ENCODE measurements around the gene PAGE4.

GRCh38 chrX:49793686-49794085 lies 35.4 kb upstream of the PAGE4 start:
- TF ChIP-seq, protein P1, sequence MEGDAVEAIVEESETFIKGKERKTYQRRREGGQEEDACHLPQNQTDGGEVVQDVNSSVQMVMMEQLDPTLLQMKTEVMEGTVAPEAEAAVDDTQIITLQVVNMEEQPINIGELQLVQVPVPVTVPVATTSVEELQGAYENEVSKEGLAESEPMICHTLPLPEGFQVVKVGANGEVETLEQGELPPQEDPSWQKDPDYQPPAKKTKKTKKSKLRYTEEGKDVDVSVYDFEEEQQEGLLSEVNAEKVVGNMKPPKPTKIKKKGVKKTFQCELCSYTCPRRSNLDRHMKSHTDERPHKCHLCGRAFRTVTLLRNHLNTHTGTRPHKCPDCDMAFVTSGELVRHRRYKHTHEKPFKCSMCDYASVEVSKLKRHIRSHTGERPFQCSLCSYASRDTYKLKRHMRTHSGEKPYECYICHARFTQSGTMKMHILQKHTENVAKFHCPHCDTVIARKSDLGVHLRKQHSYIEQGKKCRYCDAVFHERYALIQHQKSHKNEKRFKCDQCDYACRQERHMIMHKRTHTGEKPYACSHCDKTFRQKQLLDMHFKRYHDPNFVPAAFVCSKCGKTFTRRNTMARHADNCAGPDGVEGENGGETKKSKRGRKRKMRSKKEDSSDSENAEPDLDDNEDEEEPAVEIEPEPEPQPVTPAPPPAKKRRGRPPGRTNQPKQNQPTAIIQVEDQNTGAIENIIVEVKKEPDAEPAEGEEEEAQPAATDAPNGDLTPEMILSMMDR (IDR thresholded peaks at IDR 0.05; ENCODE audit: insufficient read depth, low read length, poor library complexity, severe bottlenecking), result no peak
- no peak for TF ChIP-seq EZH2phosphoT487 (conservative IDR thresholded peaks at IDR 0.05; ENCODE audit: low read length)
